Measurements from ENCODE around the gene UROC1. TPM values are rescaled to one million over a fixed set of nuclear protein-coding genes. Genes with fewer than 3 reads are reported as not detected.
A peak's percentile ranks its signal among the peaks of the same experiment; 100 is the strongest.

Gene UROC1
- total and polyA plus RNA-seq, 2 of the 4 experiments (the other 2 are of a cell fraction), result not detected

GRCh38 chr3:126540951-126541627, 23.5 kb upstream of the UROC1 start:
- Histone ChIP-seq H4K20me1 (ENCODE audit: insufficient read depth, low read length) (no peaks in the 10 kb centered on the region), H3K23ac (ENCODE audit: low read depth, low read length) (no peak overlapping the region), H4K5ac (ENCODE audit: low read depth, low read length) (no peak overlapping the region), H3K4me2 (ENCODE audit: low read depth, low read length) (no peak overlapping the region), H2AFZ (replicated peaks; ENCODE audit: low read length, poor library complexity) (peak overlapping the region; percentile 4), H2AK5ac (ENCODE audit: low read depth, low read length) (no peak overlapping the region; the same call in 1 of the 2 replicates), H3K27ac (ENCODE audit: insufficient read depth, low read length) (no peak overlapping the region), H3K9me3 (ENCODE audit: control insufficient read depth, insufficient read depth, low read length) (no peaks in the 10 kb centered on the region; the same call in 1 of the 2 replicates), H3K9ac (ENCODE audit: low read depth, low read length) (no peak overlapping the region), H3K9me1 (ENCODE audit: insufficient read depth, low read length) (peaks cover 12% of the 10 kb centered on the region), H3K27me3 (ENCODE audit: control insufficient read depth, insufficient read depth, low read length) (peaks cover 36% of the 10 kb centered on the region), H3K4me1 (ENCODE audit: control insufficient read depth, insufficient read depth, low read length) (peaks cover 6% of the 10 kb centered on the region), H3K18ac (ENCODE audit: low read depth, low read length) (no peak overlapping the region), H2BK20ac (ENCODE audit: low read depth, low read length) (peak overlapping the region; percentile 29; the same call in 1 of the 2 replicates), H3K56ac (ENCODE audit: extremely low read depth, insufficient read depth, low read length) (no peak overlapping the region), H2AK9ac (replicated peaks; ENCODE audit: low read depth, low read length, poor library complexity) (no peak overlapping the region), H3K79me1 (ENCODE audit: low read depth in 1 of 2, low read length in 2 of 2) (no peaks in the 10 kb centered on the region), H3K36me3 (ENCODE audit: control insufficient read depth, insufficient read depth, low read length) (no peaks in the 10 kb centered on the region), H3K4ac (ENCODE audit: low read depth, low read length) (no peak overlapping the region; the same call in 1 of the 2 replicates), H2BK5ac (ENCODE audit: low read depth, low read length, poor library complexity, severe bottlenecking) (no peak overlapping the region), H2BK15ac (ENCODE audit: low read depth, low read length) (no peak overlapping the region), H3K14ac (replicated peaks; ENCODE audit: low read depth, low read length) (no peak overlapping the region), H4K8ac (ENCODE audit: low read depth in 2 of 2, low read length in 2 of 2) (no peak overlapping the region), H4K91ac (ENCODE audit: insufficient read depth, low read depth, low read length) (no peak overlapping the region; the same call in 1 of the 2 replicates), H2BK120ac (ENCODE audit: low read depth, low read length) (no peak overlapping the region), H3K4me3 (ENCODE audit: insufficient read depth, low read depth, low read length) (no peak overlapping the region)
- ATAC-seq (ENCODE audit: low read depth) (no peak; the same call in 1 of the 2 replicates), DNase-seq (no peak)
- ChIA-PET CTCF (no interaction called here), POLR2A (ENCODE audit: unreplicated experiment) (no interaction called here)
- TF ChIP-seq NFE2L2 (IDR thresholded peaks at IDR 0.05; ENCODE audit: low read depth, low read length), result no peak
- intact Hi-C loops (cut with micrococcal nuclease), result no loop called here
- BruUV-seq (replicated peaks), result no TSS peak
- dilution Hi-C loops (cut with HindIII; ENCODE audit: low sequenced_read_pairs, unreplicated experiment), result no loop called here
- 59% methylated on average over 11 of the region's 24 CpGs; no CpG with 5 or more reads in 1 of the 2 experiments for WGBS, 2 experiments (ENCODE audit: extremely low coverage in 2 of 2, insufficient read length in 1 of 2)
- in situ Hi-C loops (cut with MboI; ENCODE audit: low sequenced_read_pairs), result no loop called here
